K562 (cell line): ENCODE data around the gene PCDHA13. TPM values are rescaled to one million over a fixed set of nuclear protein-coding genes. Genes with fewer than 3 reads are reported as not detected.

ENCODE experiments used
- ATAC-seq: fragments of 200-7000 bp; cut with Tn5 transposase; 3 replicates; pipeline ENCODE4 v1.9.1; 2020; ENCODE audit warnings: moderate library complexity
- BruUV-seq: library from RNA; stranded (reverse); fragments of 400-500 nt; replicated peaks from 2 replicates; lab custom pipeline; 2021; lab: Mats Ljungman, UMichigan
- CTCF ChIA-PET: fragments of 300-600 bp; formaldehyde crosslinking; extraction: SDS; loops from one replicate; lab custom pipeline; 2021; ENCODE audit warnings: low intra/inter-chr PET ratio; lab: Yijun Ruan, JAX
- POLR2A ChIA-PET: fragments of 300-600, 350-650 bp; sonication (Branson Sonifier 250); formaldehyde crosslinking; extraction: SDS; loops from one replicate; lab custom pipeline; 2021; ENCODE audit warnings: antibody characterized with exemption, inconsistent platforms; lab: Yijun Ruan, JAX
- DNase-seq, 4 experiments: peaks; one replicate each; pipeline versions ENCODE4 v3.0.0 to v3.0.0-alpha.2; 2011 to 2018; ENCODE audit warnings: low spot score in 3 of 4, mixed read lengths in 3 of 4; ENCODE audit errors: extremely low read depth in 1 of 4
- FAIRE-seq: peaks from 2 replicates; lab custom pipeline; 2011; peaks lifted over from hg19 to GRCh38; lab: Jason Lieb, UNC
- H2AFZ ChIP-seq: 2 replicates; pipeline ENCODE4 v1.6.0; 2011; ENCODE audit warnings: low read depth, low read length, control low read depth, inconsistent platforms
- H3K27ac ChIP-seq: fragments of 200-600 bp; 3 replicates; pipeline ENCODE4 v1.8.0; 2011; ENCODE audit warnings: low read depth, mild to moderate bottlenecking, control low read depth, inconsistent platforms, low read length, moderate library complexity, mixed read lengths; ENCODE audit errors: extremely low read depth
- H3K27me3 ChIP-seq, 2 experiments: fragments of 300-600 bp in 1 of 2; 2 replicates in 1 of 2; 3 replicates in 1 of 2; pipeline versions ENCODE4 v1.6.0 to v1.8.0; 2011; ENCODE audit warnings: inconsistent platforms in 2 of 2, low read length in 2 of 2, mild to moderate bottlenecking in 1 of 2, mixed read lengths in 1 of 2, moderate library complexity in 1 of 2; ENCODE audit not compliant: control insufficient read depth in 2 of 2, insufficient read depth in 2 of 2
- H3K36me3 ChIP-seq: fragments of 300-600 bp; 3 replicates; pipeline ENCODE4 v1.8.0; 2011; ENCODE audit warnings: mild to moderate bottlenecking, low read length, inconsistent platforms; ENCODE audit not compliant: control insufficient read depth, insufficient read depth
- H3K4me1 ChIP-seq, 2 experiments: fragments of 200-600 bp in 1 of 2; replicated peaks in 1 of 2; 2 replicates in 1 of 2; 3 replicates in 1 of 2; pipeline versions ENCODE4 v1.5.1 to v1.8.0; 2011; ENCODE audit warnings: inconsistent platforms in 2 of 2, low read length in 2 of 2, mild to moderate bottlenecking in 1 of 2, mixed read lengths in 1 of 2, moderate library complexity in 1 of 2; ENCODE audit not compliant: control insufficient read depth in 2 of 2, insufficient read depth in 2 of 2
- H3K4me2 ChIP-seq: 2 replicates; pipeline ENCODE4 v1.6.1; 2011; ENCODE audit warnings: low read length, control low read depth, inconsistent platforms, mixed read lengths; ENCODE audit not compliant: insufficient read depth
- H3K4me3 ChIP-seq: fragments of 200-600 bp; sonication (generic), shearing (Covaris generic); 2 replicates; pipeline ENCODE4 v1.5.1; 2016; ENCODE audit warnings: control low read depth, inconsistent platforms
- H3K79me2 ChIP-seq: fragments of 200-600 bp; 3 replicates; pipeline ENCODE4 v1.8.0; 2011; ENCODE audit warnings: low read length, inconsistent platforms; ENCODE audit not compliant: control insufficient read depth, insufficient read depth
- H3K9ac ChIP-seq, 2 experiments: 2 replicates each; pipeline versions ENCODE4 v1.6.0 to v1.6.1; 2011; ENCODE audit warnings: low read depth in 2 of 2, low read length in 2 of 2, control low read depth in 1 of 2, inconsistent platforms in 1 of 2, mild to moderate bottlenecking in 1 of 2, mixed read lengths in 1 of 2; ENCODE audit not compliant: insufficient read depth in 1 of 2
- H3K9me1 ChIP-seq: one replicate; pipeline ENCODE4 v1.6.0; 2011; ENCODE audit warnings: inconsistent platforms, mild to moderate bottlenecking, low read length, moderate library complexity; ENCODE audit not compliant: control insufficient read depth, insufficient read depth
- H3K9me3 ChIP-seq: replicated peaks from 2 replicates; pipeline ENCODE4 v1.5.1; 2011; ENCODE audit warnings: low read depth, low read length, inconsistent platforms; ENCODE audit not compliant: control insufficient read depth, insufficient read depth
- H4K20me1 ChIP-seq: replicated peaks from 2 replicates; pipeline ENCODE4 v1.6.1; 2011; ENCODE audit warnings: low read length, inconsistent platforms, mixed read lengths; ENCODE audit not compliant: control insufficient read depth, insufficient read depth
- BCLAF1 ChIP-seq, 2 experiments: fragments of 450-650 bp in 1 of 2; IDR thresholded peaks; 2 replicates each; pipeline ENCODE4 v1.6.1; 2011 to 2017; ENCODE audit warnings: low read depth in 2 of 2, antibody characterized with exemption in 1 of 2, borderline replicate concordance in 1 of 2, low read length in 1 of 2, mild to moderate bottlenecking in 1 of 2, mixed read lengths in 1 of 2; ENCODE audit not compliant: control insufficient read depth in 1 of 2
- SNRNP70 ChIP-seq: fragments of 200-400 bp; formaldehyde crosslinking; optimal IDR thresholded peaks from 2 replicates; pipeline ENCODE3; 2017; ENCODE audit warnings: low read depth, low read length
- ZNF609 ChIP-seq: sonication (generic); formaldehyde crosslinking; IDR thresholded peaks from 2 replicates; pipeline ENCODE4 v1.8.1; 2023; ENCODE audit warnings: missing genetic modification reagents, mild to moderate bottlenecking, borderline replicate concordance
- ZZZ3 ChIP-seq: fragments of 450-650 bp; IDR thresholded peaks from 2 replicates; pipeline ENCODE4 v1.6.1; 2016; ENCODE audit warnings: antibody characterized with exemption, mild to moderate bottlenecking, moderate library complexity
- WGBS: fragments of 100-300 bp; shearing (Covaris generic); methylation state at CpG from one replicate; pipeline ENCODE4 v1.1.6; 2016; ENCODE audit warnings: low coverage, mixed read lengths; ENCODE audit not compliant: insufficient coverage; ENCODE audit errors: missing lambda C conversion rate; 5-methylcytosine and 5-hydroxymethylcytosine counted together
- in situ Hi-C: fragments of 300-500 bp; cut with MboI; formaldehyde crosslinking; loops from 4 replicates; pipeline ENCODE4 v1.15.0; 2018; ENCODE audit warnings: inconsistent platforms, mixed read lengths
- intact Hi-C: fragments of 100-400 bp; cut with micrococcal nuclease; formaldehyde crosslinking; loops from 2 replicates; pipeline ENCODE4 v1.14.2; 2022
- polyA plus RNA-seq, 8 experiments: library from polyadenylated mRNA; depleted of rRNA in 4 of 8; stranded (reverse) in 5 of 8; unstranded in 3 of 8; fragments of >200 nt; fragmentation: Nextera tagmentation in 2 of 8; fragmentation: Illumina TruSeq in 1 of 8; extraction: Ambion mirVana in 2 of 8; extraction: Trizol in 1 of 8; gene quantifications; 2 replicates each; pipeline versions ENCODE4 v1.2.1 to v1.2.3, GENCODE V29; 2011 to 2014; ENCODE audit warnings: inconsistent platforms in 1 of 8, missing spikeins in 1 of 8
- total RNA-seq, 7 experiments: library from RNA; depleted of rRNA in 6 of 7; stranded (reverse); fragments of >200 nt in 6 of 7; fragmentation: Illumina TruSeq in 2 of 7; extraction: Trizol in 2 of 7; gene quantifications; 2 replicates each; pipeline versions ENCODE4 v1.2.1 to v1.2.3, GENCODE V29; 2011 to 2021; ENCODE audit warnings: low replicate concordance in 1 of 7

Gene PCDHA13
- total and polyA plus RNA-seq, 9 of the 15 experiments (the other 6 are each of a cell fraction or from before 2014, with no cell fraction given), result not detected

GRCh38 chr5:140835622-140836510, 46.1 kb upstream of the PCDHA13 start:
- in situ Hi-C loops (no loop called here), intact Hi-C loops (no loop called here)
- Histone ChIP-seq H3K27ac (no peak overlapping the region), H4K20me1 (no peaks in the 10 kb centered on the region), H3K27me3 (no peaks in the 10 kb centered on the region), H3K36me3 (no peaks in the 10 kb centered on the region), H3K9me3 (no peaks in the 10 kb centered on the region), H3K4me1 (no peaks in the 10 kb centered on the region), H3K4me2 (no peak overlapping the region), H3K79me2 (no peaks in the 10 kb centered on the region), H3K4me3 (no peak overlapping the region), H3K9ac (no peak overlapping the region), H3K9me1 (no peaks in the 10 kb centered on the region), H2AFZ (no peak overlapping the region)
- whole genome bisulfite sequencing, result 45% methylated on average over 66 of the region's 103 CpGs
- no peak for FAIRE-seq
- POLR2A ChIA-PET, result no interaction called here
- no peak for ATAC-seq
- TF ChIP-seq ZNF609 (CRISPR knock-in tag) (no peak), BCLAF1 (IDR thresholded peaks at IDR 0.05; ENCODE audit: borderline replicate concordance in 1 of 2, control insufficient read depth in 1 of 2, low read depth in 2 of 2, low read length in 1 of 2) (no peak), SNRNP70 (no peak), ZZZ3 (no peak)
- no TSS peak for BruUV-seq
- CTCF ChIA-PET, result no interaction called here
- DNase-seq, result no peak
